SK-MEL-5 (cell line): ENCODE measurements around the gene ASPHD2. TPM values are rescaled to one million over a fixed set of nuclear protein-coding genes. Genes with fewer than 3 reads are reported as not detected.
"Not testable (repeated sequence)": the region's sequence is repeated elsewhere in the genome, so short reads cannot be mapped to it uniquely, and the experiment has no call there.

Experiments
- DNase-seq: peaks from one replicate; pipeline ENCODE4 v3.0.0-alpha.2; 2016; ENCODE audit warnings: low read depth, low spot score
- in situ Hi-C: cut with HindIII; loops from 2 replicates; pipeline ENCODE4 v1.10.0; 2016; ENCODE audit warnings: low sequenced_read_pairs, high pct_unique_total_duplicates, low pct_unique_long_range_greater_than_20kb
- polyA plus RNA-seq, 2 experiments: library from polyadenylated mRNA; depleted of rRNA; stranded (reverse); fragments of >200 nt; gene quantifications; 2 replicates each; pipeline ENCODE4 v1.2.3, GENCODE V29; 2015
- total RNA-seq: library from RNA; depleted of rRNA; stranded (reverse); fragments of >200 nt; shearing (Covaris generic); gene quantifications from 2 replicates; pipeline ENCODE4 v1.2.3, GENCODE V29; 2014; rRNA removed

Gene ASPHD2, protein sequence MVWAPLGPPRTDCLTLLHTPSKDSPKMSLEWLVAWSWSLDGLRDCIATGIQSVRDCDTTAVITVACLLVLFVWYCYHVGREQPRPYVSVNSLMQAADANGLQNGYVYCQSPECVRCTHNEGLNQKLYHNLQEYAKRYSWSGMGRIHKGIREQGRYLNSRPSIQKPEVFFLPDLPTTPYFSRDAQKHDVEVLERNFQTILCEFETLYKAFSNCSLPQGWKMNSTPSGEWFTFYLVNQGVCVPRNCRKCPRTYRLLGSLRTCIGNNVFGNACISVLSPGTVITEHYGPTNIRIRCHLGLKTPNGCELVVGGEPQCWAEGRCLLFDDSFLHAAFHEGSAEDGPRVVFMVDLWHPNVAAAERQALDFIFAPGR
- total RNA-seq: 3.5 and 3.9 TPM in 2 replicates
- 5.2 and 6.6 TPM in 2 replicates for polyA plus RNA-seq (2015; cell fraction: cytosol; rRNA removed)
- polyA plus RNA-seq (2015; cell fraction: nucleus; rRNA removed): 1.1 and 1.9 TPM in 2 replicates

DNA sequence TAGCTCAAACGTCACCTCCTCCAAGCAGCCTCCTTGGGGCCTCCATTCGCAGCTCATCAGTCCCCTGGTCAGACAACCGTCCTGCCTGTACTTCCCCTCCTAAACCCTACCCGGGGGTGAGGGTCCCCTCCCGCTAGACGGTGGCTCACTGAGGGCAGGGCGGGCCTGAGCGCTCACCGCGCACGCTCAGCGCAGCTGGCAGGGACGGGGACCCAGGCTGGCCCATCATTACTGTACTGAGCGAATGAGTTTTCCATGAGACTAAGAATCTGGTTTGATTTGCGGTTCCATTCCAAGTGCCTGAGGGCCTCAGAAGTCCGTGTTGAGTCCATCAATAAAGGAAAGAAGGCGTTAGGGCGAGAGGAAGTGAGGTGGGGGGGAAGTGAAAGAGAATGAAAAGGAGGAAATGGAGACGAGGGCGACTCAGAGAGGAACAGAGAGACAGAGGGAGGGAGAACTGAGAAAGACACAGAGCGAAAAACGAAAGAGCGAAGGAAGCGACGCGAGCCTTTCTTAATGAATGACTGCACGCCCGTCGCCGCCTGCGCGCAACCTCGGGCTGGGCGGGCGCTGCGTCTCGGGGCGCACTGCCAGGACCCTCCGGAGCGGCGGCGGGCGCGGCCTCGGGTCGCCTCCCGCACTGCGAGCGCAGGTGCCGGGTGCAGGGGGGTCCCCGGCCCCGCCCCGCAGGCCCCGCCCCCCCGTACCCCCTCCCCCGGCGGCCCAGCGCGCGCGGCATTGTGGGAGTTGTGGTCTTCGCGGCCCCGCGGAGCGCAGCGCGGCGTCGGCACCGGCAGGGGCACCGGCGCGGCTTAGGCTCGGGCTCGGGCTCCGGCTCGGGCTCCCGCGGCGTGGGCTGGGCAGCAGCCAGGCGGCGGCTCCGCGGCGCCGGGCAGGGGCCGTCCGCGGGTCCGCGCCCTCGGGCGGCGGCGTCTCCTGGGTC lies at the start of gene ASPHD2:
Gene ASPHD2, plus strand, starts transcription at position 746 of the 943 bp plus-strand sequence. CDS start 4,356 bp downstream, outside the sequence.
- DNase-seq: peak; percentile 66
- in situ Hi-C loops: no loop called here

DNA sequence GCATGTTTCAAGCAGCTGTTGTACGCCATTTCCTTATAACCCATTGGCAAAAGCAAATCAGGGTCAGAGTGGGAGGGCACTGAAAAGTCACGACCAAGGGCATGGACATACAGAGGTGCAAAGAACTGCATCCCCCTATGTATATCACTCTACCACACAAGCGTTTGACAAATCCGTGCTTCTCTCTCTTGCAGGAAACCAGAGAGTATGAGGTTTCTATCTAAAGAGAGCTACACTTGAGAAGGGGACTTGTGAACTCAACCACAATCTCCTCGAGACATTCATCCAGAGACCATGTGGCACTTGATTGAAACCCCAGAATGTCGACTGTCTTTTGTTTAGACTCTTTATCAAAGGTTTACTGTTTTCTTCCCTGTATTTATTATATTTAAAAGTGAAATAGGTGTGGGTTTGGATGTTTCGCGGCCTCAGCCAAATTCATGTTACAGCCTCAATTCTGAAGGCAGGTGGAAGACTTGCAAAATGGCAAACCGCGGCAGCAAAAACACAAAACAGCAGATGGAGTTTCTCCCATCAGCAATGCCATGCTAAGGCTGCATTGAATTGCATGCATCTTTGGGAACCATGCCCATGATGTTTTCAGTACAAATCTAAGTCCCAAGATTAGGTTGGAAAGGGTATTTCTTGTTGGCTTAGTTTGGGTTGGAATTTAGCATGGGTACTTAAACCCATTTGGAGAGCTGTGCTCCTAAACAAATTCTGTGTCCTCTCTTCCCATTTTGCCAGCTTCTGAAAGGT lies 48.8 kb upstream of the ASPHD2 start:
- in situ Hi-C loops: no loop called here
- DNase-seq: no peak

DNA sequence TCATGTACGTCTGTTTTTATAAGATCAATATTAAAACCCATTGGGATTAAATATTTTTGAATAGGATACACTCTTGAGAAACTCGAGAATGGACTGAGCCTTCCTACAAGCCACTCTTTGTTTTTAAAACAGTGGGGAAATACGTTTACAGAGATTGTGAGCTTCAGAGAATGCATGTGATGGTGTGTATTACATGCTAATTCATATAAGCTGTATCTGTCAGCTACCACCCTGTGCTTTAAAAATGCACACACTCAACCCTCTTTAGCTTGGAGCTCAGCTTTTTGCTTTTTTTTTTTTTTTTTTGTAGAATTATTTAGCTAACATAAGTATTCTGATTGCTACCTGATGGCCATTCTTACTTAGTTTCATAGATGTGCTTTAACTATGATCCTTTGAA lies 46.3 kb upstream of the ASPHD2 start:
- in situ Hi-C loops: no loop called here
- DNase-seq: no peak

DNA sequence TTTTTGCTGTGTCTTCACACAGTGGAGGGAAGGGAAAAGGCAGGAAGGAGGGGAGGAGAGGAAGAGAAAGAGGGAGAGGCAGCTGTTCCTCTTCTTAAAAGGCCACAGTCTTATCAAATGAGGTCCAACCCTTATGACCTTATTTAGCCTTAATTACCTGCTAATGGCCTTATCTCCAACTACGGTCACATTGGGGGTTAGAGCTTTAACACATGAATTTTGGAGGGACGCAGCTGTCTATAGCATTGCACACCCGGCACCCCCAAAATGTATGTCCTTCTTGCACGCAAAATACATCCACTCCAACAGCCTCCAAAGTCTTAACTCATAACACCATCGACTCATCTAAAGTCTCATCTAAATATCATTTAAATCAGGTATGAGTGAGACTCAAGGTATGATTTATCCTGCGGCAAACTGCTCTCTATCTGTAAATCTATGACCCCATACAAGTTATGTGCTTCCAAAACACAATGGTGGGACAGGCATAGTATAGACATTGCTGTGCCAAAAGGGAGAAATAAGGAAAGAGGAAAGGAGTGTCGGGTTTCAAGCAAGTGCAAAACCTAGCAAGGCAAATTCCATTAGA lies 45.0 kb upstream of the ASPHD2 start:
- no peak for DNase-seq
- in situ Hi-C loops: no loop called here

DNA sequence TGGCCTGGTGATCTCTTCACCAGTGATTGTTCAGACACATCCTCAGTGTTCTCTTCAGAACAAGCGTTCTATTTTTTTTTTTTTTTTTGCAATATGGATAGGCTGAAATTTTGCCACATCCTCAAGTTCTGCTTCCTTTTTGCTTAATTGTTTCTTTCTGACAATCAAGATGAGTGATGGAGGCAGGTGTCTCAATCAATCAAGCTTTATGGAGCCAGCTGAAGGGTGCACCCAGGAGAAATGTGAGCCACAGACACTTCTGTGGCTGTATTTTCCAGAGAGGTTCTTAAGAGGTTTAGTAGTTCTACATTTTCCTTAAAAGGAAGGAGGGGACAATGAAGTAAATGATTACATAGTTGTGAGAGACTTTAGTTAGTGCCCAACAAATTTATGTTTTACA lies 43.9 kb upstream of the ASPHD2 start:
- in situ Hi-C loops: no loop called here
- no peak for DNase-seq

DNA sequence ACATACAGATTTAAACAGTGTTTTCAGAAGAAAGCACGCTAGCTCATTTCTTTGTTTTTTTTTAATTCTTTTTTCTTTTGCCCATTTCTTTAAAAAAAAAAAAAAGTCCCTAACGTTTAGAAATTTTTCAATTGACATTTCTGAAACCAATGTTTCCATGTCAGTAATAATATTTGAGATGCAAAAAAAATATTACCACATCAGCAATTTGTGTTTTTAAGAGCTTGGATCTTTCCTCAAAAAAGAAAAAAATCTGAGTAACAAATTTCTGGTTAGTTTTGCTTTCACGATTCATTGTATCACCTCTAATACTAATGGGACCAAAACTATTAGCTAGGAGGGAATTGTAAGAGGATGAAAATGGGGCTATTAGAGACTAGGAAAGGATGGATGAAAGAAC lies 39.9 kb upstream of the ASPHD2 start:
- DNase-seq: no peak
- in situ Hi-C loops: no loop called here

DNA sequence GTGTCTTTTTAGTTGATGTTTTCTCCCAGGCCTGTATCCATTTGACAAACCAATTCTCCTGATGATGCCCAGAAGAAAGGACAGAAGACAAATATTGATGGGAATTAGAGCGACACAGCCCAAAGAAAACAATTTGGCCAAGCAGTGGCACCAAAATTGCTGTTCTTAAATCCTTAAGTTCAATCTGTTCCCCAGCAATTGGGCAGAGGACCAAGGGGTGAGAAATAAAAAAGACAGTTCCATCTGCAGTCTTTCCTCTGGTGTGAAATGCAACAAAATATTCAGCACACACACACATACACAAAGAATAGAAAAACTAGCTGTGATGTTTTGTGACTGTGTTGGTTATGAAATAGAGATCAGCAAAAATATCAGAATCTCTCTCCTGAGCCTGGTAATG lies 38.0 kb upstream of the ASPHD2 start:
- in situ Hi-C loops: no loop called here
- no peak for DNase-seq

DNA sequence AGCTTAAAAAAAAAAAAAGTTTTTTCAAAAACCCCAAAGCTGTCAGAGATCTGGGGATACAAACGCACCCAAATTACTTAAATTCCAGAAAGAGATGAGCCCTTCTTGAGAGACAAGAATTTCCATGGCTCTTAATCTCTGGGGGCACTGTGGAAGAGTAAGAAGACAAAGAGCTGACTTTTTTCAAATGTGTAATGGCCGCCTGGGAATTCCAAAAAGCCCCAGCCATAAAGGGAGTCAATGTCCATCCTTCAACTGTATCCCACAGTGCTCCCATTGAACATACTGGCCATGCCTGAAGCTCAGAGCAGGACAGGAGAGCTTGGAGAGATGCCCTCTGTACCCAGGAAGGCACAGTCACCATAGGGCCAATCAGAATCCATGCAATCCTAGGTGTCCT lies 37.4 kb upstream of the ASPHD2 start:
- peak; percentile 87 for DNase-seq
- in situ Hi-C loops: no loop called here

DNA sequence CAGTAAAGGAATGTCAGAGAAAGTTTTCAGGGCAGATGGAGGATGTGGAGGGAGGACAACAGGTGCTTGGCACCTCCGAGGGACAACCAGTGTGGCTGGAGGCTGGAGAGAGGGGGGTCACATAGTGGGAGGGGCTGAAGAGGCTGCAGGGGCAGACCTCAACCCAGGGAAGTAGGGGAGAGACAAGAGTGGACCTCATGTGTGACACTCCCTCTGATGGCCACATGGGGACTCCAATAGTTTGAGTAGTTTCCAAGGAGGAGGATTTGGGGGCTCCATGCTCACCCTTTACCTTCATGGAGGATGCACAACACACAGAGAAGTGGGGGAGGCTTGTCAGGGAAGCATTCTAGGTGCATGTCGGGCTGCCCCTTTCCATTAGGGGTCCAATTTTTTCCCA lies 35.1 kb upstream of the ASPHD2 start:
- DNase-seq: no peak
- in situ Hi-C loops: no loop called here

DNA sequence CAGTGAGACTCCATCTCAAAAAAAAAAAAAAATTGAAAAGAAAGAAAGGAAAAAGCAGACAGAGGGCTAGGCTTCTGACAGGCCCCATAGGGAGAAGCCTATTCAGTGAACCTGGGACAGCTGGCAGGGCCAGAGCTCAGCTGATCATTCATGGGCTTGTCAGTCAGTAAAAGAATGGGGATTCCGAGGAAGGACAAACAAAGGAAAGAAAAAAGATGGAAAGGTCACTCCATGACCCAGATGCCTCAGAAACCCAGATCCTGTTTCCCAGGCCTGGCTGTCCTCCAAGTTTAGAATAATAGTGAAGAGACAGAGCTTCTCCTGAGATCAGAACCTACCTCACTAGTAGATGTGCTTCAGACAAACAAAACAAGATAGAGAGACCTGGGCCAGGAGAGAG lies 34.3 kb upstream of the ASPHD2 start:
- DNase-seq: peak; percentile 74
- in situ Hi-C loops: no loop called here

DNA sequence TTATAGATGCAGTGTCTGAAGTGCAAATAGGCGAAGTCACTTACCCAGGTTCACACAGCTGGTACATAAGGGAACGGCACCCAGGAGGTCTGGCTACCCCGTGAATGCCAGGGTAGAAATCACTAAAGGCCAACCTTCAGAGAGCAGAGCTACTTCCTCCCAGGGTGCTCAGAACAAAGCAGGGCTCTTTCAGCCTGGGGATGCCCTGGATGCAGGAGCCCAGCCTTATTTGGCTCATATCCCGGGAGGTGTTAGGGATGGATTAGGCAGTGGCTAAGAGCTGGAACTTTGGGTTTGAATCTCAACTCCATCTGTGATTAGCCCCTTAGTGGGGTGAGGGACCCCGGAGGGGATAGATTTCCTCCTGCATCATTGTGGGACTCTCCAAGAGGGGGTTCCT lies 33.1 kb upstream of the ASPHD2 start:
- DNase-seq: peak; percentile 24
- in situ Hi-C loops: no loop called here

DNA sequence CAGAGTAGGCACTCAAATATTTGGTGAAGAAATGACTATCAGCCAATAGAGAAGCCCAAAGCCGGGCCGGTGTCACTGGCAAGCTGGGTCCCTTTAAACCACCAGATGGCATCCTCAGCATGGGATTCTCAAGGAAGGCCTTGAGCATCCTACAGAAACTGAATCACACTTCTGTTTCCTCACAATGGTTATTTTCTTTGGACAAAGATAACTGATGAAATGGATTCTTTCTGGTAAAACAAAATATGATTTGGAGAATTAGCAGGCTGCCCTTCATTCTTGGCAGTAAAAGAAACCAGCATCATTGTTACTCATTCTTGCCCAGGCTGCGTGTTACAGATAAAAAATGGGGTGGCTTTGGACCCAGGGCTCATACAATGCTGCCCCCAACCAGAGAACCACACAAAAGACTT lies 30.3 kb upstream of the ASPHD2 start:
- in situ Hi-C loops: no loop called here
- DNase-seq: peak; percentile 88

DNA sequence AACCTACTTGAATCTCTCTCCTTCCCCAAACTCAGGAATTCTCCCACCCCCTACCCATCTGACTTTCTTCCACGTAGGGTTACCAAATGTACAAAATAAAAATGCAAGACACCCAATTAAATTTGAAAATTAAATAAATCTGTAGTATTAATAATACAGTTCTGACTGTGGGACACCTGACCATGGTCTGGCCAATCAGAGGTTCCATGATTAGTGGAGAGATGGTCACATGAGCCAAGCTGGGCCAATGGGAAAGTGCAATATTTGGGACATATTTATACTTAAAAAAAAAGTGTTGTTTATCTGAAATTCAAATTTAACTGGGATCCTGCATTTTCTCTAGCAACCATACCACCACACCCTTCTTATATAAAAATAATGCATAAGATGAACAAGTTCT lies 29.8 kb upstream of the ASPHD2 start:
- in situ Hi-C loops: no loop called here
- DNase-seq: peak; percentile 32

DNA sequence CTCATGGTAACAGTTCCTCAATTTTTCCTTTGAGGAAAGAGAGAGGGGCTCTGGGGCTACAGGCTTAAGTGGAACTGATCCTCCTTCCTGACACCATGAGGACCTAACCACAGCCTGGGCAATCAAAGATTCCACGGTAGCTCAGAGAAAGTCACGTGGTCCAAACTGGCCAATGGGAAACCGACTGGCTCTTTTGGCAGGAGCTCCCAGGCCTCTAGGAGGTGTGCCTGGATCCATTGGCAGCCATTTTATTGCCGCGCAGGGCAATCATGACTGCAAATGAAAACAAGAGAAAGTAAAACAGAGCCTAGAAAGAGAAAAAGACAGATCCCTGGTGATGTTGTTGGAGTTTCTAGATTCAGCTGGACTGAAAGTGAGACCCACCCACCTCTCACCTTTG lies 27.3 kb upstream of the ASPHD2 start:
- in situ Hi-C loops: no loop called here
- peak; percentile 39 for DNase-seq

DNA sequence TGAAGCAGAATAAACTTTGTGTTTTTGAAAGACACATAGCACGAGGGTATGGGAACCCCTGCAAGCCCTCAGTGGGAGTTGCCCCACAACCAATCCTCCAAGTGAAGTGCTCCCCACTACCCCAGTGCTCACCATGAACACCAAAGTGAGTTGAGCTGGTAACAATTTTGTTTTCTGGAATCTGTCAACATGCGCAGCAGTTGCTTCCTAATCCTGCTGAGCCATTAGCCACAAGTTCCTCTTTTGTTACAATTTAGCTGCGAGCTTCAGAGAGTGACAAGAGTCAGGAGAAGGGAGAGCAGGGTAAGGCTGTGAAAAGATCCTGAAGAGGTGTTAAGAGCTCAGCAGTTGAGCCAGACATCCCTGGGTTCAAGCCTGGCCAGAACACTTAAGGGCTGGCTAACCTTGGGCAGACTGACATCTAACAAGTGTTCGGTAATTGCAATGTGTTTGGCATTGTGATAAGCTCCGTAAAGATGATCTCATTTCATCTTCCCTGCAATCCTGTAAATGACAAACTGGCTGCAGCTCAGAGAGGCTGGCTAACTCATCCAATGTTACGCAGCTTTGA lies 24.1 kb upstream of the ASPHD2 start:
- DNase-seq: no peak
- in situ Hi-C loops: no loop called here

DNA sequence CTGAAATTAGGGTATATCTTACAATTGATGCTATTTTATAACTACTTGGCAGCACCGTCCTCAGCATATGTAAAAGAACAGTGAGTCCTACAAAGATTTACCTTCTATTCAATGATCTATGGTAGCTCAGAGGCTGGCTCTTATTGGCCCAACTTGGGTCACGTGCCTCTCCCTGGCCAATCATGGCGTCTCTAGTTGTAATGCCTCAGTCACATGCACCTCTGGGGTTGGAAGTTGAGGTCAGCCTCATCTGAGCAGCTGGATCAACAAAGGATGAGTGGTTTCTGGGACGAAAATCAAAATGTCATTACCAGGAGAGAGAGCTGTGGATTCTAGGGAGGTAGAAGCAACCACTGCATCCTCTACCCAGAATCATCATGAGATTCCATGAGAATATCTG lies 22.9 kb upstream of the ASPHD2 start:
- peak; percentile 45 for DNase-seq
- in situ Hi-C loops: no loop called here

DNA sequence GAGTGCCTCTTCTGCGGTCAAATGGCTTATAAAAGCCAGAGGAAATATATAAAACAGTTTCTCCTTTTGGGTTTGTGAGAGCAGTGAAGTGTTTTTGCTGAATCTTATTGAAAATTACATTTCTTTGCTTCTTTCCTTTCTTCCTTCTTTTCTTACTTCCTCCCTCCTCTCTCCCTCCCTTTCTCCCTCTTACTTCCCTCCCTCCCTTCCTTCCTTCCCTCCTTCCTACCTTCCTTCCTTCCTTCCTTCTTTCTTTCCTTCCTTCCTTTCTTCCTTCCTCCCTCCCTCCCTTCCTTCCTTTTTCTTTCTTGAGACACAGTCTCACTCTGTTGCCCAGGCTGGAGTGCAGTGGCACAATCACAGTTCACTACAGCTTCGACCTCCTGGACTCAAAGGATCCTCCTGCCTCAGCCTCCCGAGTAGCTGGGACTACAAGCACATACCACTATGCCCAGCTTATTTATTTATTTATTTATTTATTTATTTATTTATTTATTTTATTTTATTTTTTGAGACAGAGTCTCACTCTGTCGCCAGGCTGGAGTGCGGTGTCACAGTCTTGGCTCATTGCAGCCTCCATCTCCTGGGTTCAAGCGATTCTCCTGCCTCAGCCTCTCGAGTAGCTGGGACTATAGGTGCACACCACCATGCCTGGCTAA lies 20.4 kb upstream of the ASPHD2 start:
- in situ Hi-C loops, DNase-seq: not testable (repeated sequence)
